Measurements from ENCODE around the gene DCAF6.

The DCAF6 gene

GRCh38 chr1:167905182-167905581 is 31.3 kb upstream of the DCAF6 start:
- no peak for TF ChIP-seq CTCF (conservative IDR thresholded peaks at IDR 0.05; ENCODE audit: low read depth, low read length)
- no peak overlapping the region for H3K4me3 ChIP-seq (IDR thresholded peaks at IDR 0.05; ENCODE audit: insufficient read depth, low read depth, low read length)
- no peaks in the 10 kb centered on the region for H3K4me1 ChIP-seq (ENCODE audit: low read depth, poor library complexity, severe bottlenecking)
- H3K4me2 ChIP-seq, result no peak overlapping the region
- H3K9ac ChIP-seq, result no peak overlapping the region
- H4K20me1 ChIP-seq (ENCODE audit: insufficient read depth), result no peaks in the 10 kb centered on the region
- H3K36me3 ChIP-seq (ENCODE audit: insufficient read depth), result no peaks in the 10 kb centered on the region
- H2AFZ ChIP-seq (ENCODE audit: low read depth), result no peak overlapping the region
- H3K27ac ChIP-seq, result no peak overlapping the region
- no peaks in the 10 kb centered on the region for H3K79me2 ChIP-seq (ENCODE audit: insufficient read depth, low read depth)
- H3K27me3 ChIP-seq (ENCODE audit: insufficient read depth, low read depth), result no peaks in the 10 kb centered on the region; the same call in 1 of the 2 replicates

- H3K27me3 ChIP-seq (ENCODE audit: insufficient read depth, low read depth), result no peaks in the 10 kb centered on the region; the same call in 1 of the 2 replicates
- TF ChIP-seq CTCF (conservative IDR thresholded peaks at IDR 0.05; ENCODE audit: low read depth, low read length), result no peak
- H3K4me1 ChIP-seq (ENCODE audit: low read depth, poor library complexity, severe bottlenecking), result no peaks in the 10 kb centered on the region
- H3K27ac ChIP-seq, result no peak overlapping the region
- no peaks in the 10 kb centered on the region for H3K79me2 ChIP-seq (ENCODE audit: insufficient read depth, low read depth)
- no peaks in the 10 kb centered on the region for H3K36me3 ChIP-seq (ENCODE audit: insufficient read depth)
- no peak overlapping the region for H3K4me3 ChIP-seq (IDR thresholded peaks at IDR 0.05; ENCODE audit: insufficient read depth, low read depth, low read length)
- no peak overlapping the region for H3K9ac ChIP-seq
- H4K20me1 ChIP-seq (ENCODE audit: insufficient read depth), result no peaks in the 10 kb centered on the region
- no peak overlapping the region for H2AFZ ChIP-seq (ENCODE audit: low read depth)
- H3K4me2 ChIP-seq, result no peak overlapping the region
These were observed 30.8 kb upstream of the DCAF6 start for GRCh38 chr1:167905671-167906070.

- Histone ChIP-seq H3K4me1 (ENCODE audit: low read depth, poor library complexity, severe bottlenecking) (no peaks in the 10 kb centered on the region), H3K27me3 (ENCODE audit: insufficient read depth, low read depth) (no peaks in the 10 kb centered on the region; the same call in 1 of the 2 replicates)
- TF ChIP-seq CTCF (conservative IDR thresholded peaks at IDR 0.05; ENCODE audit: low read depth, low read length), result no peak
These were observed 26.7 kb upstream of the DCAF6 start for GRCh38 chr1:167909691-167910180.

GRCh38 chr1:167910530-167910929 is 26.0 kb upstream of the DCAF6 start:
- Histone ChIP-seq H3K36me3 (ENCODE audit: insufficient read depth) (no peaks in the 10 kb centered on the region), H3K4me2 (no peak overlapping the region), H3K4me3 (IDR thresholded peaks at IDR 0.05; ENCODE audit: insufficient read depth, low read depth, low read length) (no peak overlapping the region), H3K27me3 (ENCODE audit: insufficient read depth, low read depth) (no peaks in the 10 kb centered on the region; the same call in 1 of the 2 replicates), H3K9ac (no peak overlapping the region), H3K4me1 (ENCODE audit: low read depth, poor library complexity, severe bottlenecking) (no peaks in the 10 kb centered on the region), H4K20me1 (ENCODE audit: insufficient read depth) (no peaks in the 10 kb centered on the region), H2AFZ (ENCODE audit: low read depth) (no peak overlapping the region), H3K27ac (no peak overlapping the region), H3K79me2 (ENCODE audit: insufficient read depth, low read depth) (no peaks in the 10 kb centered on the region)
- TF ChIP-seq CTCF (conservative IDR thresholded peaks at IDR 0.05; ENCODE audit: low read depth, low read length), result no peak

More at GRCh38 chr1:167909691-167910180, 26.7 kb upstream of the DCAF6 start:
- Histone ChIP-seq H3K27ac (no peak overlapping the region), H3K4me2 (no peak overlapping the region), H3K79me2 (ENCODE audit: insufficient read depth, low read depth) (no peaks in the 10 kb centered on the region), H3K4me3 (IDR thresholded peaks at IDR 0.05; ENCODE audit: insufficient read depth, low read depth, low read length) (no peak overlapping the region), H4K20me1 (ENCODE audit: insufficient read depth) (no peaks in the 10 kb centered on the region), H2AFZ (ENCODE audit: low read depth) (no peak overlapping the region), H3K36me3 (ENCODE audit: insufficient read depth) (no peaks in the 10 kb centered on the region), H3K9ac (no peak overlapping the region)

Data from KMS-11 (cell line).